Measurements from ENCODE around the gene RBBP8NL.

GRCh38 chr20:62455929-62456328, 28.6 kb upstream of the RBBP8NL start:
- TF ChIP-seq, protein P1, sequence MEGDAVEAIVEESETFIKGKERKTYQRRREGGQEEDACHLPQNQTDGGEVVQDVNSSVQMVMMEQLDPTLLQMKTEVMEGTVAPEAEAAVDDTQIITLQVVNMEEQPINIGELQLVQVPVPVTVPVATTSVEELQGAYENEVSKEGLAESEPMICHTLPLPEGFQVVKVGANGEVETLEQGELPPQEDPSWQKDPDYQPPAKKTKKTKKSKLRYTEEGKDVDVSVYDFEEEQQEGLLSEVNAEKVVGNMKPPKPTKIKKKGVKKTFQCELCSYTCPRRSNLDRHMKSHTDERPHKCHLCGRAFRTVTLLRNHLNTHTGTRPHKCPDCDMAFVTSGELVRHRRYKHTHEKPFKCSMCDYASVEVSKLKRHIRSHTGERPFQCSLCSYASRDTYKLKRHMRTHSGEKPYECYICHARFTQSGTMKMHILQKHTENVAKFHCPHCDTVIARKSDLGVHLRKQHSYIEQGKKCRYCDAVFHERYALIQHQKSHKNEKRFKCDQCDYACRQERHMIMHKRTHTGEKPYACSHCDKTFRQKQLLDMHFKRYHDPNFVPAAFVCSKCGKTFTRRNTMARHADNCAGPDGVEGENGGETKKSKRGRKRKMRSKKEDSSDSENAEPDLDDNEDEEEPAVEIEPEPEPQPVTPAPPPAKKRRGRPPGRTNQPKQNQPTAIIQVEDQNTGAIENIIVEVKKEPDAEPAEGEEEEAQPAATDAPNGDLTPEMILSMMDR (conservative IDR thresholded peaks at IDR 0.05; ENCODE audit: low read depth in 2 of 2): no peak
- no peak for TF ChIP-seq REST (IDR thresholded peaks at IDR 0.05; ENCODE audit: unreplicated experiment)
- no peak for TF ChIP-seq POLR2AphosphoS5 (IDR thresholded peaks at IDR 0.05; ENCODE audit: low read depth)
- TF ChIP-seq CREB1 (CRISPR knock-in tag; IDR thresholded peaks at IDR 0.05; ENCODE audit: low read depth): no peak
- no peak for TF ChIP-seq EZH2 (IDR thresholded peaks at IDR 0.05; ENCODE audit: low read depth, unreplicated experiment)
- no peak for TF ChIP-seq STAT1 (IDR thresholded peaks at IDR 0.05; ENCODE audit: unreplicated experiment)
- no peak for TF ChIP-seq EZH2phosphoT487 (IDR thresholded peaks at IDR 0.05; ENCODE audit: unreplicated experiment)

Measured in GM23338 (cell line).